ENCODE results near the gene LRRK1.
A peak's percentile ranks its signal among the peaks of the same experiment; 100 is the strongest.

Gene LRRK1

GRCh38 chr15:100918034-100918689, 995 bp upstream of the LRRK1 start:
- peak; percentile 56 for DNase-seq

DNA sequence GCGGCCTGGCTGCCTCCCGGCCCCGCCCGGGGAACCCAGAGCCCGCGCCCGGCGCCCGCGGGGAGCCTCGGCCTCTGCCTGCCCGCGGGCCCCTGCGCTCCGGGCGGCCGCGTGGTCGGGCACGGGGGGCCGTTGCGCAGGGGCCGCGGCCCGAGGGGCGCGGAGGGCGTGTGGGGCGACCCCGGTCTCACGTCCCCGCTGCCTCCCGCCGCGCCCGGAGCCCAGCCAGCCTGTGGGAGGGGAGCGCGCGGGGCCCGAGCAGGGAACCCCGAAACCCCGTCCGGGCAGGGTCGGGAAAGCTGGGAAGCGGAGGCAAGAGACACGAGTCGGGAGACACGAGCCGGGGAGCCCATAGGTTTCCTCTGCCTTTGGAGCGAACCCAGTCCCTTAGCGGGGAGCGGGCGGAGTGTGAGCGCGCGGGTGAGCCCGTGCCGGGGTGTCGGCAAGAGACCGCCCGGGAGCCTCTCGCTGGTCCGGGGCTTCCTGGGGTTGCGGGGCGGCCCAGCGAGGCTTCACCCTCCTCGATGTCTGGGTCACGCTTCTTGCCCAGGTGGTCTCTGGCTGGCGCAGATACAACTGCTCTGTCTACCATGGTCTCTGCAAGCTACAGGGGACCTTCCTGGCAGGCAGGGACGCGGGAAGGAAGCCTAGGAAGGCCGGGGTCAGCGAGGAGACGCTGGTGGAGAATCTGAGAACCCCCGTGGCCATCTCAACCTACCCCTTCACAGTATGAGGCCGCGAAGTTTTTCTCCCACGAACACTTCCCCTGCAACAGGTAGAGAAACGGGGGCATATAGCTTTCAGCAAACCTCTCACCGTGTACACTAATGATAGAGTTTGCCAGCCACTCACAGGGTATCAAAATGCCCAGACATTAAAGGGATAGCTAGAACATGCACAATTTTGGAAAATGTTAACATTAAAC, 586 bp downstream of the LRRK1 start:
- DNase-seq, result no peak

DNA sequence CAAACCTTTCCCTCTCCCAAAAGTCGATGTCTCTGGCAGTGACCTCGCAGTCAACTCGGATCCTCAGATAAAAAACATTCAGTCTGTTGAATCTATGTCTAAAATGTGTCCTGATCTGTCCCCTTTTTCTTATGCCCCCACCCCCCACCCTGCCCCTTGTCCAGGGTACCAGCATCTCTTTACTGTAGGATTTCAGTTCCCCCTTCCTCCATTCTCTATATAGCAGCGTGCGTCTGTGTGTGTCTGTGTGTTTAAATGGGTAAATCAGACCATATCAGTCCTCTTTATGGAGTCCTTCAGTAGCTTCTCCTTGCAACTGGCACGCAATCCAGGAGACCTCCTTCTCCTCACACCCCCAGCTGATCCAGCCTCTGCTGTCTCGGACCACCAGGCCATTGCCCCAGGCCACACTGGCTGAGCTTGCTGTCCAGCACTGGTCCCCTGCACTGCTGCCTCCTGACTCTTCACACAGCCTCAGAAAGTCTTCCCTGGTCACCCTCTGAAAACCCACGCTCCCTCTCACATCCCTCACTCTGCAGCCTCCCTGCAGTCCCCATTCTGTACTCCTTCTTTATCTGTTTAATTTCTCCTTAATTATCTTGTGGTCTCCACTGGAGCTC, 1.5 kb downstream of the LRRK1 start:
- DNase-seq, result no peak

GRCh38 chr15:100922192-100923040, 3.3 kb downstream of the LRRK1 start:
- no peak for DNase-seq

- DNase-seq, result no peak
These were observed 3.9 kb downstream of the LRRK1 start for GRCh38 chr15:100923076-100923475.

GRCh38 chr15:100923902-100924301, 4.7 kb downstream of the LRRK1 start:
- no peak for DNase-seq

GRCh38 chr15:100924436-100924835, 5.3 kb downstream of the LRRK1 start:
- DNase-seq, result no peak

DNA sequence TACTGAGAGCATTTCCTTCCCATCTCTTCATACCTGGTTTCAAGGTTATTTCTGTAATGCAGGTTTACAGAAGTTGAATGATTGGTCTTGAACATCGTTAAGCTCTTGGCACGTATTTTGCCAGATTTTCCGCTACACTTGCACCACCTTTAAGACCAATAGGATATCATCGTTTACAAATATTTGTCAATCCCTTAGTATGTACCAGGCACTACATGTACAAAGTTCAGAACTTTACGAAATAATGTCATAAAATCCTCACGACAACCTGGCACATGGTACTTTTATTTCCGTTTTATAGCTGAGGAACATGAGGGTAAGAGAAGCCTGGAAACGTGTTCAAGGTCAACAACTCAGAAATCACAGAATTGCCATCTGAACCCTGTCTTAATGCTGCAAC, 6.3 kb downstream of the LRRK1 start:
- no peak for DNase-seq

GRCh38 chr15:100926258-100926657, 7.1 kb downstream of the LRRK1 start:
- no peak for DNase-seq

GRCh38 chr15:100926971-100927756, 8.0 kb downstream of the LRRK1 start:
- no peak for DNase-seq

DNA sequence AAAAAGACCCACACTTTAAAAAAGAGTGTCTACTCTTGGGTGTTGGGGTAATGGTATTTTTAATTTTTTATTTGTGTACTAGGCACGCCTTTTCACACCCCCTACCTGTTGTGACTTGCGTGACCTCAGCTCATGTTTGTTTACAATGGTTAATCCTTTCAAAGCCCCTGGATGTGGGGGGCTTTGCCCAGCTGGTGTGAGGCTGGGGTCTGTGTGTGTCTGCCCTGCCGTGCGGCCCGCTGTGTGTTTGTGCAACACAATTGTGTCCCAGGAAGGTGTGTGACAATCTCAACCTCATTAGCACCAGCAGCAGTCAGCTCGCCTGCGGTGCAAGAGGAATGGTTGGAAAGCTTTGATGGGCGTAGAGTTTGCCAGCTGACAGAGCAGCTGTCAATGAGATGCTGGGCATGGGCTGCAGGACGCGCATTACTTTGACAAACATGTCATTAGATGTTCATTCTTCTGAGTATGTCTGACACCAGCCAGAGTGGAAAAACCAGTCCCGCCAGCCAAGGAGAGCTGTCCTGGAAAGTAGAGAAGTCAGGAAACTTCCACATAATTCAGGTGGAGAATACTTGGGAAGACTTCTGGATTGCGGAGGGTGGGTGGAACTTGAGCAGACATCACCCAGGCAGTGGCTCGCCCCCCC, 9.6 kb downstream of the LRRK1 start:
- DNase-seq, result no peak

- DNase-seq, result no peak
These were observed 10.5 kb downstream of the LRRK1 start for GRCh38 chr15:100929641-100930042.

GRCh38 chr15:100930306-100930848, 11.2 kb downstream of the LRRK1 start:
- DNase-seq, result no peak

DNA sequence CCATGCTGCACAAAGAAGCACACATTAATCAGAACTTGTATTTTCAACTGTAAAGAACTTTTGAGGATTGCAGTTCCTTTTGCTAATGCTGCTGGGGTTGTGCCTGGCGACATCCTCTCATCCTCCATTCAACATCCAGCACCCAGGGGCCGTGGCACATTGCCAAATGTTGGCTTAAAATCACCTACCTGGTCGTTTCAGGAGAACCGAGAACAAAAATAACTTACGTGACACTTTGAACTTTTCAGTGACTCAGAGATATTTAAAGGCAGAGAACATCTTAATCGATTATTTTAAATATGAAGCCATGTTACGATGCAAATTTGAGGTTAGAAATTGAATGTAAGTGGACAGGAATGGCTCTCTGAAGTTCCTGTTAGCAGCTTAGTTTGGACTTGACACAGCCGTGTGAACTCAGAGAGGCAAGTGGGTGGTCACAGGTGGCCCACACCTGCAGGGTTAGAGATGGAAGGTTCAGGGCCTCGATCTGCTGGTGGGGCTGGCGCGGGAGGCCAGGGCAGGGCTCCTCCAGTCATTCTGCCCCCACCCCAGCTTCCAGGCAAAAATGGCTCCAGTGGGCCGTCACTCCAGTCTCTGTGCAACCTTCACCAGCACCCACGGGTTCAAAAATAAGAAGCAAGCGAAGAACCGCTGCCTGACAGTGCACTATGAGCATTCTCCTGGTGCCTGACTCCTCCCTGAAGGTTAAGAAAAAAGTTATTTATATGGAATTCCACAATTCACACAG, 12.2 kb downstream of the LRRK1 start:
- DNase-seq, result no peak

GRCh38 chr15:100932676-100933348, 13.7 kb downstream of the LRRK1 start:
- DNase-seq, result no peak

- DNase-seq, result no peak
These were observed 15.0 kb downstream of the LRRK1 start for GRCh38 chr15:100934166-100934565.

DNA sequence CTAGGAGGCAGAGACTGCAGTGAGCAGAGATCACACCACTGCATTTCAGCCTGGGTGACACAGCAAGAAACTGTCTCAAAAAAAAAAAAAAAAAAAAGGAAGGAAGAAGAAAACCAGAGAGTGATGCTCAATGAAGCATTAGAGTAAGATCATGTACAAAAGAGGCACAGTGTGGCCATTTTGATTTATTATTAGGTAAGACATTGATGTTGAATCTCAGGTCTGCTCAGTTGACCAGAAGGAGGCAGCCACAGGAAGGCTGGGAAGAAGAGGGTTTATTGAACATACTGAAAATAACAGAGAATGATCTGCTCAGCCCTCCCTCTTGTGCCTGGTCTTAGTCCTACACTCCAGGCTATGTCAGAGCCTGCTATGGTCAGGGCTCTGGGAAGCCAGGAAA, 15.6 kb downstream of the LRRK1 start:
- no peak for DNase-seq

GRCh38 chr15:100937171-100937570, 18.0 kb downstream of the LRRK1 start:
- no peak for DNase-seq

- DNase-seq, result no peak
These were observed 20.6 kb downstream of the LRRK1 start for GRCh38 chr15:100939791-100940190.
